GM10847 (cell line): ENCODE measurements around the gene NPHP3.

Experiments
- POLR2A ChIP-seq: IDR thresholded peaks from 2 replicates; pipeline ENCODE4 v1.6.1; 2011; ENCODE audit not compliant: insufficient read length; ENCODE audit errors: extremely low read depth

Gene NPHP3

GRCh38 chr3:132660052-132660810, 62.0 kb downstream of the NPHP3 start, which contains the start of gene UBA5:
Gene UBA5, plus strand, starts transcription at chr3:132660329. Its CDS starts 209 bp downstream, at chr3:132660538.
- TF ChIP-seq POLR2A = peak; percentile 73

DNA sequence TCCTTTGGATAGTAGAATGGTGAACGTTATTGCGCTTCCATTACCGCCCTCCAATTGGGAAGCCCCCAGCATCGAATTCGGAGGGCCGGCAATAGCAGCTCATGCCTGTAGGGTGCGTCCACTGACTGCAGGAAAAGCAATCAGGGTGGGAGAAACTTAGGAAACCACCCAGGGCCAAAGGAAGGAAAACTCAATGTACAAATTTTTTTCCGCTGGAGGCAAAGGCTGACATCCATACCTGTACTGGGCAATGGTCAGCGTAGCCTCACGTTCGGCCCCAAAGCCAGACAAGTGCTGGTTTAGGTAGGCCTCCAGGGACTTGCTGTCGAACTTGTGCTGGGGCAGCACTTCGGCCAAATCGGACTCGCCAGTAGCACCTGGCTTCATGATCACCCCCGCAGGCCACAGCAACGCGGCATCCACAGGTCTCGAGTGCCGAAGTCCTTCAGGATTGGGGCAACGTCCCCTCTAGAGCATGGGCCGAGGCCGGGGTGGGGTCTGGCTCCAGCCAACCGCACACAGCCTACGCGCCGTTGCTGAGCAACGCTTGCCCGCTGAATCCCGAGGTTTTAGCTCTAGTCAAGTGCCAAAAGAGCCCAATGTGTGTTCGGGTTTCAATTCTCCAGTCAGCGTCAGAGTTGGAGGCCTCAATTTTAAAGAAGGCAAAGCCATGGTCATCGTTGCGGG, 62.7 kb downstream of the NPHP3 start, which contains the start of gene ACAD11:
ACAD11 (minus strand) TSS at position 445 of the 687 bp plus-strand sequence; CDS start at position 387, 58 bp downstream.
- TF ChIP-seq POLR2A = peak; percentile 26

DNA sequence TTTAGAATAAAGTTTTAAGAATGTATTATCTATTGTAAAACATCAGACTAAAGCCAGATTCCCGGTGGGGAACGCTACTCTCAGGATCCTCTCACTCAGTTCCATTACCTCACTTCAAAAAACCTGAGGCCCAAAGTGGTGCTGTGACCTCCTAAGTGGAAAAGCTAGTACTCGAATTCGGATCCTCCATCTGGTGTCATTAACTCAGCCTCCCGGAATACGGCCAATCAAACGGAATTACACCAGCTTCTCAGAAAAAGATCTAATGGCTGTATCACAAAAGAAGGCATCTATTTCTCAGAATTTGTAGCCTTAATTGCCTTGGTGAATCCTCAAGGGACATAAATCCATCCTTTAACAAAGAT, 63.2 kb downstream of the NPHP3 start:
- TF ChIP-seq POLR2A = no peak

DNA sequence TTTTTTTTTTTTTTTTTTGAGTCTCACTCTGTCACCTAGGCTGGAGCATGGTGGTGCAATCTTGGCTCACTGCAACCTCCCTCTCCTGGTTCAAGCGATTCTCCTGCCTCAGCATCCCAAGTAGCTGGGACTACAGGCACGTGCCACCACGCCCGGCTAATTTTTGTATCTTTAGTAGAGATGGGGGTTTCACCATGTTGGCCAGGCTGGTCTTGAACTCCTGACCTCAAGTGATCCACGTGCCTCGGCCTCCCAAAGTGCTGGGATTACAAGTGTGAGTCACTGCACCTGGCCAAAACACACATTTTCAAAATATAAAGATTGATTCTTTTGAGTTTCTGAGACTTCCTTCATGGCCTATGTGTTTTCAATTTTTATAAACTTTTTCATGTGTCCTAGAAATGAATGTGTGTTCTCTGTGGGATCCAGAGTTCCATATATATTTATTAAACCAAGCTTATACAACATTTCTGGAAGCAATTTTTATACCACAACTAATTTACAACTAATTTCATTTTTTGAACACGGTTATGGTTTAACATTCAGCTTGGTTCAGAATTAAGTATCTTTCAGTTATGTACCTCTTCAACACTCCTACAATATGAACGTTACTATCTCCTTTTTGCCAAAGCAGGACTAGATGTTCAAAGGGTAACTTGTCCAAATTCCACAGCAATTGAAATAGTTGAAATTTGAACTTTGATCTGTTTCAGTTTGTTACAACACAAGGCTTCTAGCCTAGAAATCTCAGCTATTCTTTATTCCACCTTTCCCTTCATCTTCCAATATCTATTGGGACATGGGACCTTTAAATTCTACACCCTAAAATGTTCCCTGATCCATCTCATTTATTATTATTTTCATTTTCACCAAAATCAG, 64.1 kb downstream of the NPHP3 start:
- TF ChIP-seq POLR2A = no peak

- no peak for TF ChIP-seq POLR2A
These were observed 66.7 kb downstream of the NPHP3 start for GRCh38 chr3:132655471-132655870.

- no peak for TF ChIP-seq POLR2A
These were observed 67.5 kb downstream of the NPHP3 start for GRCh38 chr3:132654721-132655120.

- no peak for TF ChIP-seq POLR2A
These were observed 68.0 kb downstream of the NPHP3 start for GRCh38 chr3:132654190-132654589.

GRCh38 chr3:132652640-132653270, 69.5 kb downstream of the NPHP3 start:
- no peak for TF ChIP-seq POLR2A

DNA sequence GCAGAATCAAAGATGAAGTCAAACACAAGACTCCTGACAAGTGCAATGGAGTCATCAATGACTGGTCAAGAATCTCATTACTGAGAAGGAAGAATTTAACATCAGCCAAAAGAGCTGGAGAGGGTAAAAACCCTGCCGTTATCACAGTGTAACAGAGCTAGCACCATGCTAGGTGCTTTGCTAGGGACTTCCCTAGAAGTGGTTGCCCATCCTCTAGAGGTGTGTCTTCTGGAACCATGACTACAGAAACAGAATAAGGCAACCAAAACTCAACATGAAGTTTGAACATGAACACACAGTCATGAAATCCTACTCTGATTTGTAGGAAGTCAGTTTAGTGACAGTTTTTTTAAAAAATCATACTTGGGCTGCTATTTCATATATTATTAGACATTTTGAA, 72.1 kb downstream of the NPHP3 start:
- no peak for TF ChIP-seq POLR2A

DNA sequence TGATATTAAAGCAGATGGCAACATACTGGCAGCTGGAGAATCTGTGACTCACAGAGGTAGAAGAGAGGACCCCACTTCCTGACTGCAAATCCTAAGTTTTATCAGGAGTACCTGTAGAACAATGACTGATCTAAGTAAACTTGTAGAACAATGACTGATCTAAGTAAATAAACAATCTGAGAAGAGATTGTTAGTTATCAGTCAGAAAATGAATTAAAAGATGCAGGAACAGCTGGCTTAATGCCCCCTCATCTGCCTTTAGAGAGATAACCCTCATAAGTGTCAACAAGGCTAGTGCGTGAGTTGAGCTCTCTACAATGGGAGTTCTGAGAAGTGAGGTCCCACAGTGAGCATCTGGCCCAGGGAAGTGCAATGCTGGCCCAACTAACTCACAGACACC, 77.2 kb downstream of the NPHP3 start:
- TF ChIP-seq POLR2A = no peak

- no peak for TF ChIP-seq POLR2A
These were observed 78.8 kb downstream of the NPHP3 start for GRCh38 chr3:132643366-132643765.

DNA sequence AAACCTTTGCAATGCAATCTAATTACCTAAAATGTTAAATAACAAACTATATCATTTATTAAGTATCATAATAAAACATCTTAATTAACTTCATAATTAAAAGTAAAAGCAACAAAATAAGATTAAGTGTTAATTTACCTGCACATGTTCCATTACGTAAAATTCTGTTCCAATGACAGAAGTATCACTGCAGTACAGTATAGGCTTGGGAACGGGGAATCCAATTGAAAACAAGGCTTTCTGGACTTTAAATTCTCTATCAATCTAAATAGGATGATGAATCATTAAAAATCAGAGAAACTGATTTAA, 79.7 kb downstream of the NPHP3 start:
- TF ChIP-seq POLR2A = no peak

DNA sequence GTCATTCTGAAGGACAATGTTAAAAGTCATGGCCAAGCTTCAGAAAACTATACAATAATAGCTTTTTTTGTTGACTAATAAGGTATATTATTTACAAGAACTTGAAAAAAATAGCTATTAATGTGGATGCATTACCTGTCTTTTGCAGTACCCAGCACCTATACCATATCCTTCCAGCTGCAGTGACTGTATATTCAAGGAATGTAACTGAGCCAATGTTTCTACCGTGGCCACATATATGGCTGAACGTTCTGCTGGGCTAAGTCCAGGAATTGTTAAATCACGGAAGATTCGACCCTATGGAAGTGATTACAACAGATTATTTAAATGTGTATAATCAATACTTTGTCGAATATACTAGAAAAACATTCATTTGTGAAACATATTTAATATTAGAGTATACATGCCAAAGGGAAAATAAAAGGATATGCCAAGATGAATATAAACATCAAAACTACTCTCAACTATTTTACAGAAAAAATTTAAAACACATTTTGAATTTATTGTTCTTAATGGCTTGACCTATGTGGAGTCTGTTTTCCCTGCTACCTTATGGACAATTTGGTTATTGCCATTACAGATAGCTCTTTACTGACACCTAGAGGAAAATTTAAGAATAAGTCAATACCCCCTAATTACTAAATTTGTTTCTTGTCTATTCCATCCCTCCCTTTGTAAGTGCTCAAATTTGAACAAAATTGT, 80.2 kb downstream of the NPHP3 start:
- no peak for TF ChIP-seq POLR2A

DNA sequence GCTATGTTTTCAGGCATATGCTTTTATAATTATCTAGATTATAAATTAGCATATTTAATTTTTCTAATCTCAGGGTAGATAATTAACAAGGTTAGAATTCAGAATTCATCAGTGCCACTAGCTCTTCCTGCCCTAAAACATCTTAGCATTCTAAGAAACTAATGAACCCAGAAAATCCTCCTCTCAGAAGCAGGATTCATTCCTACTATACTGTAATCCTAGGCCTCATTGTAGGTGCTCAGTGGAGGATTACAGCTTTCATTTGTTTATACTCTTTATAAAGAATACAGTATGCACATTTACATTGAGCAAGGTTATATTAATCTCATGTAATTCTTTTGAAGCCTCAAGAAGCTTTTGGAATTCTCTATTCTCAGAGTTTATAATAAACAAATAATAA, 83.5 kb downstream of the NPHP3 start:
- TF ChIP-seq POLR2A = no peak

DNA sequence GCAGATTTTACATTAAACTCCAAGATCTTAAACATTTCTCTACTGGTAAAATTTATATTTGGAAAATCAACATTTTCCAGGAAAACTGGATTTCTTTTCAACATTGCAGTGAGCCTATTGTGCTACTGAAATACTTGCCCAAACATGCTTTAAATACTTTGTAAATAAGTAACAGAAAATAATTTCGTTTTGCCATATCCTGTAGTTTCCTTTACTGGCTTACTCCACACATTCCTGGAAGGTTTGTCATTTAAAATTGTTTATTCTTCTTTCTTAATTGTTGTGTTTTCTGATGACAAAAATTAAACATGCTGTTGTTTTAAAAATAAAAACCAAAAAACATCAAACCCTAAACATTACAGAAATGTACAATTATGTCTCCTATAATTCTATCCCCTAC, 84.6 kb downstream of the NPHP3 start:
- no peak for TF ChIP-seq POLR2A
